ENCODE results near the gene GREB1L. TPM values are rescaled to one million over a fixed set of nuclear protein-coding genes. Genes with fewer than 3 reads are reported as not detected.

GREB1L gene
- total and polyA plus RNA-seq, 2 donors (not counting 1 experiment from before 2014, with no cell fraction given) = not detected

DNA sequence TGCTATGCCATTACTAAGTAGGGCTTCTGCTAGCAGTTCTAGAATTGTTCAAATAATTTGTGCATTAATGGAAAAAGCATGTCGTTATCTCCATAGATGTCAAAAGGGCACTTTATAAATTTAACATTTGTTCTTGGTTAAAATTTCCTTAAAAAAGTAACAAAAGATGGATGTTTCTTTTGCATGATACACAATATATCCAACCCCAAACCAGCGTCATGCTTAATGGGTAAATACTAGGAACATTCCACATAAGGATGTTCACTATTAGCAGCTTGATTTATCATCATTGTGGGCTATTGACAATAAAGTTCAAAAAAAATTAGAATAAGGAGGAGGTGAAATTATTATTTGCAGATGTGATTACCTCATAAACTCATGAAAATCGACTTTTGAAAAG is 79.7 kb downstream of the GREB1L start:
- Mint-ChIP-seq H3K4me1 (no peaks in the 10 kb centered on the region), H3K27me3 (peaks cover 6% of the 10 kb centered on the region), H3K9me3 (ENCODE audit: insufficient read depth) (no peaks in the 10 kb centered on the region), H3K4me3 (no peak overlapping the region), H3K27ac (no peak overlapping the region)
- CTCF ChIA-PET = no interaction called here
- no peaks in the 10 kb centered on the region for H3K9me3 ChIP-seq (ENCODE audit: control extremely low read depth in 1 of 3, control insufficient read depth in 2 of 3, insufficient read depth in 1 of 3, low read length in 2 of 3)
- POLR2A ChIA-PET = no interaction called here
- H4K20me1 ChIP-seq (ENCODE audit: control insufficient read depth, insufficient read depth, low read length, poor library complexity, severe bottlenecking) = no peaks in the 10 kb centered on the region
- H3K4me2 ChIP-seq (replicated peaks; ENCODE audit: low read depth, low read length, poor library complexity, severe bottlenecking) = no peak overlapping the region
- H3K36me3 ChIP-seq (replicated peaks in 1 of 2; ENCODE audit: control extremely low read depth in 1 of 2, control insufficient read depth in 1 of 2, extremely low read depth in 1 of 2, insufficient read depth in 2 of 2, low read length in 1 of 2) = no peaks in the 10 kb centered on the region
- intact Hi-C loops (cut with micrococcal nuclease) = no loop called here
- no peak overlapping the region for H2AFZ ChIP-seq (ENCODE audit: insufficient read depth, low read depth, low read length, poor library complexity, severe bottlenecking)
- no peak for ATAC-seq (ENCODE audit: low read depth)
- TF ChIP-seq CTCF (IDR thresholded peaks at IDR 0.05) (no peak), EZH2 (IDR thresholded peaks at IDR 0.05; ENCODE audit: borderline replicate concordance, insufficient read depth, low read depth, low read length, poor library complexity, severe bottlenecking) (no peak)
- no peak overlapping the region for H3K9ac ChIP-seq (ENCODE audit: low read length)
- H3K27ac ChIP-seq (ENCODE audit: low read length in 2 of 2) = no peak overlapping the region
- no peaks in the 10 kb centered on the region for H3K79me2 ChIP-seq (ENCODE audit: control insufficient read depth, insufficient read depth, low read length)
- WGBS (ENCODE audit: insufficient coverage) = no CpG with 5 or more reads among the region's 3 CpGs
- H3K27me3 ChIP-seq (replicated peaks in 1 of 4; ENCODE audit: control extremely low read depth in 1 of 4, control insufficient read depth in 3 of 4, insufficient read depth in 4 of 4, low read length in 3 of 4) = no peaks in the 10 kb centered on the region
- no peak overlapping the region for H3K4me3 ChIP-seq (ENCODE audit: control extremely low read depth in 1 of 5, extremely low read depth in 1 of 5, insufficient read depth in 1 of 5, low read depth in 2 of 5, low read length in 4 of 5)
- no peak for DNase-seq
- H3K4me1 ChIP-seq (ENCODE audit: control insufficient read depth in 2 of 2, insufficient read depth in 2 of 2, low read length in 2 of 2) = no peaks in the 10 kb centered on the region

GRCh38 chr18:21327101-21327500 is 85.1 kb downstream of the GREB1L start:
- H3K36me3 ChIP-seq (replicated peaks in 1 of 2; ENCODE audit: control extremely low read depth in 1 of 2, control insufficient read depth in 1 of 2, extremely low read depth in 1 of 2, insufficient read depth in 2 of 2, low read length in 1 of 2) = no peaks in the 10 kb centered on the region
- H3K4me3 ChIP-seq (ENCODE audit: control extremely low read depth in 1 of 5, extremely low read depth in 1 of 5, insufficient read depth in 1 of 5, low read depth in 2 of 5, low read length in 4 of 5) = no peak overlapping the region
- H3K9me3 ChIP-seq (ENCODE audit: control extremely low read depth in 1 of 3, control insufficient read depth in 2 of 3, insufficient read depth in 1 of 3, low read length in 2 of 3) = no peaks in the 10 kb centered on the region
- H3K27ac ChIP-seq (ENCODE audit: low read length in 2 of 2) = no peak overlapping the region
- TF ChIP-seq CTCF (IDR thresholded peaks at IDR 0.05) (no peak), EZH2 (IDR thresholded peaks at IDR 0.05; ENCODE audit: borderline replicate concordance, insufficient read depth, low read depth, low read length, poor library complexity, severe bottlenecking) (no peak)
- ChIA-PET CTCF (no interaction called here), POLR2A (no interaction called here)
- H2AFZ ChIP-seq (ENCODE audit: insufficient read depth, low read depth, low read length, poor library complexity, severe bottlenecking) = no peak overlapping the region
- Mint-ChIP-seq H3K4me3 (no peak overlapping the region), H3K27me3 (peaks cover 3% of the 10 kb centered on the region), H3K4me1 (no peaks in the 10 kb centered on the region), H3K27ac (no peak overlapping the region), H3K9me3 (ENCODE audit: insufficient read depth) (no peaks in the 10 kb centered on the region)
- 65% methylated on average over 3 of the region's 3 CpGs for WGBS (ENCODE audit: insufficient coverage)
- intact Hi-C loops (cut with micrococcal nuclease) = no loop called here
- no peaks in the 10 kb centered on the region for H3K4me1 ChIP-seq (ENCODE audit: control insufficient read depth in 2 of 2, insufficient read depth in 2 of 2, low read length in 2 of 2)
- no peaks in the 10 kb centered on the region for H3K27me3 ChIP-seq (replicated peaks in 1 of 4; ENCODE audit: control extremely low read depth in 1 of 4, control insufficient read depth in 3 of 4, insufficient read depth in 4 of 4, low read length in 3 of 4)
- no peak overlapping the region for H3K4me2 ChIP-seq (replicated peaks; ENCODE audit: low read depth, low read length, poor library complexity, severe bottlenecking)
- DNase-seq (no peak), ATAC-seq (ENCODE audit: low read depth) (no peak)
- no peaks in the 10 kb centered on the region for H4K20me1 ChIP-seq (ENCODE audit: control insufficient read depth, insufficient read depth, low read length, poor library complexity, severe bottlenecking)
- H3K9ac ChIP-seq (ENCODE audit: low read length) = no peak overlapping the region
- H3K79me2 ChIP-seq (ENCODE audit: control insufficient read depth, insufficient read depth, low read length) = no peaks in the 10 kb centered on the region

All from B cell (primary cell).